ENCODE measurements around the gene CRIM1.

Gene CRIM1

DNA sequence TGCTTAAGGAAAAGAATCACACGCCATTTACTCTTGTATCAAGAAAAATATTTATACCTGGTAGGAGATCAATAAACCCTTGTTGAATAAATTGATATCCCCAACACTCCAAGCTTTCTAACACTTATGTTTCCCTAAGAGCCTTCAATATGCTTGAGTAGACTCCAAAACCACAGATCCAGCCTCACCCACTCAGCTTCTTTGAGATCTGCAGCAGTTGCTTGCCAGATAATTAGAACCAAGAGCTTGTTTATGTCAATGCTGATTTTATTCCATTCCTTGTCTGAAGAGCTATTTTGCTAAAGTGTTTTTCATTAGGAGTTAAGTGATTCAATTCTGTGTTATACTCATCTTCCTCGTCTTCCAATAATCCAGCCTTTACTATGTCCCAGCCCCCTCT is 26.3 kb upstream of the CRIM1 start:
- Mint-ChIP-seq H3K9me3 (no peaks in the 10 kb centered on the region), H3K27ac (no peak overlapping the region), H3K36me3 (ENCODE audit: low read depth) (no peaks in the 10 kb centered on the region), H3K27me3 (ENCODE audit: low read depth, poor library complexity) (peaks cover 3% of the 10 kb centered on the region), H3K4me1 (no peaks in the 10 kb centered on the region), H3K4me3 (no peak overlapping the region)
- TF ChIP-seq, protein P1, sequence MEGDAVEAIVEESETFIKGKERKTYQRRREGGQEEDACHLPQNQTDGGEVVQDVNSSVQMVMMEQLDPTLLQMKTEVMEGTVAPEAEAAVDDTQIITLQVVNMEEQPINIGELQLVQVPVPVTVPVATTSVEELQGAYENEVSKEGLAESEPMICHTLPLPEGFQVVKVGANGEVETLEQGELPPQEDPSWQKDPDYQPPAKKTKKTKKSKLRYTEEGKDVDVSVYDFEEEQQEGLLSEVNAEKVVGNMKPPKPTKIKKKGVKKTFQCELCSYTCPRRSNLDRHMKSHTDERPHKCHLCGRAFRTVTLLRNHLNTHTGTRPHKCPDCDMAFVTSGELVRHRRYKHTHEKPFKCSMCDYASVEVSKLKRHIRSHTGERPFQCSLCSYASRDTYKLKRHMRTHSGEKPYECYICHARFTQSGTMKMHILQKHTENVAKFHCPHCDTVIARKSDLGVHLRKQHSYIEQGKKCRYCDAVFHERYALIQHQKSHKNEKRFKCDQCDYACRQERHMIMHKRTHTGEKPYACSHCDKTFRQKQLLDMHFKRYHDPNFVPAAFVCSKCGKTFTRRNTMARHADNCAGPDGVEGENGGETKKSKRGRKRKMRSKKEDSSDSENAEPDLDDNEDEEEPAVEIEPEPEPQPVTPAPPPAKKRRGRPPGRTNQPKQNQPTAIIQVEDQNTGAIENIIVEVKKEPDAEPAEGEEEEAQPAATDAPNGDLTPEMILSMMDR (IDR thresholded peaks at IDR 0.05) = no peak
- DNase-seq = no peak

DNA sequence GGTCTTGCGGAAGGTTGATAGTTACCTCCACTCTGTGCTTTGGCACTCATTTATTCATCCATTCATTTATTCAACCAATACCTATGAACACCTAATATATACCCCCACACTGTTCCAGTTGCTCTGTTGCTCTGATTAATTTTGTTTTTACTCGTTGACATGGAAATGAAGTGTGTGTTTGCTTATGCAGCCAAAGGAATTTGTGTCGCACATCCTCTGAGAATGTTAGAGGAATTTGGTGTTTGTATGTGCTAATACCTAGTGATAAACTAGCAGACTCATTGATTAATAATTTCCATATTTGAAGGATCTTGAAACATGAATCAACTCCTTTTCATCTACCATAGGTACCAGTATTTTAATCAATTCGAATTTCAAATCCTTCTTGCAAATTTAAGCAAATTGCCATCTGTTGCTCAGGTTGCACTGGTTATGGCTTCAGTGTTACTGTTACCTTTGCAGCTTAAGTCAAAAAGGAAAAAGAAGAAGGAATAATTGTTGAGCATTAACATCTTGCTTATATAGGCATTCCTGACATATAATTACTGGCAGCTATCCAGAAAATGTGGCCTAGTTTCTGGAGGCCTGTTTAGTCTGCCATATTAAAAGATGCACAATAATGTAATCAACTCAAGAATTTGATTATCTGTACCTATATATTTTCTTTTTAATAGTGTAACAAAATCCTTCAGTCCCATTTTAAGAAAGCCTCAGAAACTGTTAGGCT is 25.7 kb upstream of the CRIM1 start:
- TF ChIP-seq, protein P1 (IDR thresholded peaks at IDR 0.05) = no peak
- Mint-ChIP-seq H3K4me3 (no peak overlapping the region), H3K9me3 (no peaks in the 10 kb centered on the region), H3K36me3 (ENCODE audit: low read depth) (no peaks in the 10 kb centered on the region), H3K27ac (no peak overlapping the region), H3K27me3 (ENCODE audit: low read depth, poor library complexity) (peaks cover 3% of the 10 kb centered on the region), H3K4me1 (no peaks in the 10 kb centered on the region)
- no peak for DNase-seq

DNA sequence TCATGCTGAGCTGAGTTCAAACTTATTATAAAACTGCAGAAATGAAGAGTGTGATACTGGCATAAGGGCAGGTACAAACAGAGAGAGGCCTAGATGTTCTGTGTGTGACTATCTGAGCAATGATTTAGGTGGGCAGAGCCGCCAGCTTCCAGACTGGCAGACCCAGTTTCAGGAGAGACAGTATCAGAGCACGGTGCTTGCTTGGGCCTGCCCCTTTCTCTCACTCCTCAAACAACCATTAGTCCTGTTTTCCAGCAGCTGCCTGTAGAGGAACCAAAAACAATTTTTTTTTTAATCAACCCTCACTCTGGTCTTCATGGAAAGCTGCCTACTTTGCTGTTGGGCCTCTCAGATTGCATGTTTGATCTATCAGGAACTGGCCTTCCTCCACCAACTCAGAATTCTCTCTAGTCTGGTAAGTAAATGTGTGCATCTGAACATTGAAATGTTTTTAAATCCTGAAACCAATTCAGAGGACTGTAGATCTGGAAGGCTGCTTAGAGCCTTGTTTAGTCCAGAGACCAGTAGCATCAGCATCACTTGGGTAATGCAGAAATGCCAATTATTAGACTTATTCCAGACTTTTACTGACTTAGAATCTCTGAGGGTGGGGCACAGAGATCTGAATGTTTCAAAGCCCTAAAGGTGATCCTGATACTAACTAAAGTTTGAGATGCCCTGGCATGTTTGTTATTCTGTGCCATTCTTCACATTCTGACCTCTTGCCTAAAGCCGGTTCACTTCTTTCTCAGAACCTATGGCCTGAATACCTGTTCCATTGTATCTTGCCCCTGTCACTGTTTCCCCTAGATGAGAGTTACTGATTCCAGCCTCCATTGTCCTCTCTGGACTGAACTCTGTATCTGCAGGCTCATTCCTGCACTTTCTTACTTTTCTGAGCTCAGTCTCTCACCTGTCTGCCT is 24.8 kb upstream of the CRIM1 start:
- Mint-ChIP-seq H3K27ac (peak overlapping the region; percentile 17), H3K27me3 (ENCODE audit: low read depth, poor library complexity) (peaks cover 3% of the 10 kb centered on the region), H3K9me3 (no peaks in the 10 kb centered on the region), H3K4me3 (no peak overlapping the region), H3K36me3 (ENCODE audit: low read depth) (no peaks in the 10 kb centered on the region), H3K4me1 (no peaks in the 10 kb centered on the region)
- TF ChIP-seq, protein P1 (IDR thresholded peaks at IDR 0.05) = no peak
- no peak for DNase-seq

DNA sequence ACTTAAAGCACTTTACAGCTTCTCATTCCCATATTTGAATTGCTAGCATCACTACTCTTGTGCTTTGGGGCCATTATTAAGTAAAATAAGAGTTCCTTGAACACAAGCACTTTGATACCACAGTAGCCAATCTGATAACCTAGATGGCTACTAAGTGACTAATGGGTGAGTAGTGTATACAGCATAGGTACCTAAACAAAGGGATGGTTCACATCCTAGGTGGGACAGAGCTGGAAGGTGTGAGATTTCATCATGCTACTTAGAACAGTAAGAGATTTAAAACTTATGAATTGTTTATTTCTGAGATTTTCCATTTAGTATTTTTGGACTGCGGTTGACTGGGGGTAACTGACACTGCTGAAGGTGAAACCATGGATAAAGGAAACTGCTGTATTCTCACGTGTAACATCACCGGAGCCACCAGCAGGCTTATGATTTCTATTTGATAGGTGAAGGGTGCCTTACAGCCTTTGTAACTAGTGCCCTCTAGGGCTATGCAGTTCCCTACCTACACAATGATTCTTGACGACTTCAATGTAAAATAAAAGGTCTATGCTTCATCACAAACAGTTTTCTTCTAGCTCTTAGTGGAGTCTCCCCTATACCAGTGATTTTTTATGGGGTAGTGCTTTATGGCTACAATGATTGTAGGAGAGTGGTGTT is 22.1 kb upstream of the CRIM1 start:
- peaks cover 3% of the 10 kb centered on the region for H3K27me3 Mint-ChIP-seq (ENCODE audit: low read depth, poor library complexity)
- H3K4me1 Mint-ChIP-seq = no peaks in the 10 kb centered on the region
- H3K36me3 Mint-ChIP-seq (ENCODE audit: low read depth) = no peaks in the 10 kb centered on the region
- TF ChIP-seq, protein P1 (IDR thresholded peaks at IDR 0.05) = no peak
- no peak overlapping the region for H3K27ac Mint-ChIP-seq
- H3K4me3 Mint-ChIP-seq = no peak overlapping the region
- H3K9me3 Mint-ChIP-seq = no peaks in the 10 kb centered on the region
- no peak for DNase-seq

DNA sequence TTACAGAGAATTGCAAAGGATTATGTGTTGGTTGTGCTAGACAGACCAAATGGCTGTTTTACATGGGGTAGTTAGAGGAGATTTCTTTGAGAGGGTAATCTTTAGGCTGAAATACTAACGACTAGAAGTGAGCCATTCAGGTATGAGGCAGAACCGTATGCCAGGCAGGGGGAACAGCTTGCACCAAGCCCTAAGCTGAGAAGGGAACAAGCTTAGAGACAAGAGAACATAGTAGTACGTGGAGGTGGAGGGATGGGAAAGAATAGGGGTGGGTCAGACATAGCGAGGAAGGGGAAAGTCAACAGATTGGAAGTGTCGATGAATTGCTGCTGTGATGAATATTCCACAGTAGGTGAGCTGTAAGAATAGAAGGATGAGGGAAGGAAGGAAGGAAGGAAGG is 20.0 kb upstream of the CRIM1 start:
- Mint-ChIP-seq H3K27ac (peak overlapping the region; percentile 5), H3K27me3 (ENCODE audit: low read depth, poor library complexity) (peaks cover 2% of the 10 kb centered on the region), H3K36me3 (ENCODE audit: low read depth) (no peaks in the 10 kb centered on the region), H3K4me3 (no peak overlapping the region), H3K4me1 (peaks cover 4% of the 10 kb centered on the region), H3K9me3 (no peaks in the 10 kb centered on the region)
- TF ChIP-seq, protein P1 (IDR thresholded peaks at IDR 0.05) = no peak
- DNase-seq = no peak
